ENCODE measurements around the gene TUBB1. TPM values are rescaled to one million over a fixed set of nuclear protein-coding genes. Genes with fewer than 3 reads are reported as not detected.

TUBB1 gene
- total and polyA plus RNA-seq, 2 of the 13 experiments (the other 11 are each of a cell fraction or from before 2014, with no cell fraction given), result 0.11 to 57.6 TPM

GRCh38 chr20:59039233-59039632 lies 20.0 kb downstream of the TUBB1 start:
- Histone ChIP-seq H3K27ac (ENCODE audit: extremely low read length, insufficient read depth, low read length) (no peak overlapping the region), H3K4me1 (ENCODE audit: insufficient read depth, low read length) (peaks cover 15% of the 10 kb centered on the region), H3K9ac (ENCODE audit: insufficient read depth, low read depth, low read length) (no peak overlapping the region), H3K4me2 (ENCODE audit: low read depth, low read length) (no peak overlapping the region), H4K20me1 (ENCODE audit: insufficient read depth, low read length) (no peaks in the 10 kb centered on the region), H3K9me3 (ENCODE audit: low read length) (no peaks in the 10 kb centered on the region), H2AFZ (ENCODE audit: low read length) (no peak overlapping the region), H3K36me3 (replicated peaks in 1 of 2; ENCODE audit: control insufficient read depth in 1 of 2, insufficient read depth in 2 of 2, low read length in 2 of 2) (no peaks in the 10 kb centered on the region), H3K27me3 (ENCODE audit: control insufficient read depth in 1 of 2, insufficient read depth in 2 of 2, low read length in 2 of 2) (peaks cover 2 to 3% of the 10 kb centered on the region in 2 experiments; a peak in 2 of 5 replicates), H3K4me3 (replicated peaks in 1 of 3; ENCODE audit: insufficient read depth in 1 of 3, low read depth in 2 of 3, low read length in 3 of 3) (no peak overlapping the region), H3K79me2 (ENCODE audit: insufficient read depth, low read length) (peaks cover 25% of the 10 kb centered on the region)
- ATAC-seq, result no peak
- POLR2A ChIA-PET, result no interaction called here
- no peak for DNase-seq (ENCODE audit: low spot score)
- CTCF ChIA-PET (ENCODE audit: low intra/inter-chr PET ratio, low total read pairs), result no interaction called here
- FAIRE-seq, result peak; percentile 42
- no peak for TF ChIP-seq ZNF672 (CRISPR knock-in tag; IDR thresholded peaks at IDR 0.05)
- no peak for TF ChIP-seq POLR2AphosphoS2 (IDR thresholded peaks at IDR 0.05; ENCODE audit: low read depth, low read length)
- TF ChIP-seq CEBPB (IDR thresholded peaks at IDR 0.05; ENCODE audit: borderline replicate concordance, low read depth, low read length), result peak; percentile 31; the same call in 1 of the 2 replicates
- no peak for TF ChIP-seq NFE2L1 (CRISPR knock-in tag; IDR thresholded peaks at IDR 0.05; ENCODE audit: borderline replicate concordance)
- no peak for TF ChIP-seq ZBTB33 (CRISPR knock-in tag; IDR thresholded peaks at IDR 0.05)
- TF ChIP-seq, protein P1, sequence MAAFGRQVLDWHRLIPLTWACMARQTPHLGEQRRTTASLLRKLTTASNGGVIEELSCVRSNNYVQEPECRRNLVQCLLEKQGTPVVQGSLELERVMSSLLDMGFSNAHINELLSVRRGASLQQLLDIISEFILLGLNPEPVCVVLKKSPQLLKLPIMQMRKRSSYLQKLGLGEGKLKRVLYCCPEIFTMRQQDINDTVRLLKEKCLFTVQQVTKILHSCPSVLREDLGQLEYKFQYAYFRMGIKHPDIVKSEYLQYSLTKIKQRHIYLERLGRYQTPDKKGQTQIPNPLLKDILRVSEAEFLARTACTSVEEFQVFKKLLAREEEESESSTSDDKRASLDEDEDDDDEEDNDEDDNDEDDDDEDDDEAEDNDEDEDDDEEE (CRISPR knock-in tag; IDR thresholded peaks at IDR 0.05), result no peak
- TF ChIP-seq ZNF292 (CRISPR knock-in tag; IDR thresholded peaks at IDR 0.05; ENCODE audit: borderline replicate concordance, low read depth), result no peak
- BruUV-seq (replicated peaks), result no TSS peak
- in situ Hi-C loops (cut with HindIII; ENCODE audit: extremely low pct_ligation_motif_present, low pct_unique_long_range_greater_than_20kb) (no loop called here), intact Hi-C loops (cut with micrococcal nuclease; ENCODE audit: unreplicated experiment) (no loop called here)
- WGBS (ENCODE audit: low lambda C conversion rate), result 88% methylated on average over 1 of the region's 1 CpG
